ENCODE results near the gene JAK2.

JAK2 gene

DNA sequence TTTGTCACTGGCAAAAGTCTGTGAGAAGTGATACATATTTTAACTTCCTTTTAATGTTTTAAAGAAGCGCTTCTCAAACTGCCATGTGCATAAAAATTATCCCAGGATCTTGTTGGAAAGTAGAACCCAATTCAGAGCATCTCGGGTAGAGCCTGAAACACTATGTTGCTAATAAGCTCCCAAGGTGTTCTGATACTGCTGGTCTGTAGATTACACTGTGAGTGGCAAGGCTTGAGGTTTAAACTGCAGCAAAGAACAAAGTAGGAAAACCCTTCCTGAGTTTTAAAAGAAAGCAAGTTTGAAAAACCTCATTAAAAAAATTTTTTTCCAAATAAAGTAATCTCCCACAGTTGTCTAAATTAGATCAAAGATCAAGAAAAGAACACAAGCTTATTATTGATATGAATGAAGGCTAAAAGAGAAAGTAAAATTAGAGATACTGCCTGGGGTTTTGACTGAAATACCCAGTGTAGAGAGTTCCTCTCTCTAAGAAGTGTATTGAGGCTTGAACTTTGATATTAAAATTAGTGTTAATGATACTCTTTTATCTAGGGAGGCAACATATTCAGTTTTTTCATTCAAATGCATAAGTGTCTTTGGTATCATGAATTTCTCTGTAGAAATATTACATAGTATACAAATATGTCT, 19.8 kb upstream of the JAK2 start:
- DNase-seq (ENCODE audit: low read depth): no peak
- TF ChIP-seq, protein P1, sequence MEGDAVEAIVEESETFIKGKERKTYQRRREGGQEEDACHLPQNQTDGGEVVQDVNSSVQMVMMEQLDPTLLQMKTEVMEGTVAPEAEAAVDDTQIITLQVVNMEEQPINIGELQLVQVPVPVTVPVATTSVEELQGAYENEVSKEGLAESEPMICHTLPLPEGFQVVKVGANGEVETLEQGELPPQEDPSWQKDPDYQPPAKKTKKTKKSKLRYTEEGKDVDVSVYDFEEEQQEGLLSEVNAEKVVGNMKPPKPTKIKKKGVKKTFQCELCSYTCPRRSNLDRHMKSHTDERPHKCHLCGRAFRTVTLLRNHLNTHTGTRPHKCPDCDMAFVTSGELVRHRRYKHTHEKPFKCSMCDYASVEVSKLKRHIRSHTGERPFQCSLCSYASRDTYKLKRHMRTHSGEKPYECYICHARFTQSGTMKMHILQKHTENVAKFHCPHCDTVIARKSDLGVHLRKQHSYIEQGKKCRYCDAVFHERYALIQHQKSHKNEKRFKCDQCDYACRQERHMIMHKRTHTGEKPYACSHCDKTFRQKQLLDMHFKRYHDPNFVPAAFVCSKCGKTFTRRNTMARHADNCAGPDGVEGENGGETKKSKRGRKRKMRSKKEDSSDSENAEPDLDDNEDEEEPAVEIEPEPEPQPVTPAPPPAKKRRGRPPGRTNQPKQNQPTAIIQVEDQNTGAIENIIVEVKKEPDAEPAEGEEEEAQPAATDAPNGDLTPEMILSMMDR (conservative IDR thresholded peaks at IDR 0.05; ENCODE audit: low read depth, low read length): no peak
- H3K4me3 ChIP-seq (ENCODE audit: low read length): no peak overlapping the region

DNA sequence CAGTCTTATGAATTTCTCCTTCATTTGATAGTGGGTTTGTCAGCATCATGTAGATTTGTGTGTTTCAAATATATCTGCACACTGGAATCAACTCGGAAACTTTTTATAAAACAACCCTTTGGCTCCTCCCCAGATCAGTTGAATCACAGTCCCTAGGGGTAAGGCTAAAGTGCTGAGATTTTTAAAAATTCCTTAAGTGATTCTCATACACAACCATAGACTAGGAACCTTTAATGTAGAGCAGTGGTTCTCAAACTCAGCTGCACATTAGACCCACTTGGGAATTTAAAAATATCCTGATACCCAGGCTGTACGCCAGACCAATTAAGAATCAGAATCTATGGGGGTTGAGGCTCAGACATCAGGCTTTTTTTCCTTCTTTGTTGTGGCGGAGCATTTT, 17.5 kb upstream of the JAK2 start:
- TF ChIP-seq, protein P1 (conservative IDR thresholded peaks at IDR 0.05; ENCODE audit: low read depth, low read length): no peak
- no peak for DNase-seq (ENCODE audit: low read depth)
- H3K4me3 ChIP-seq (ENCODE audit: low read length): no peak overlapping the region

DNA sequence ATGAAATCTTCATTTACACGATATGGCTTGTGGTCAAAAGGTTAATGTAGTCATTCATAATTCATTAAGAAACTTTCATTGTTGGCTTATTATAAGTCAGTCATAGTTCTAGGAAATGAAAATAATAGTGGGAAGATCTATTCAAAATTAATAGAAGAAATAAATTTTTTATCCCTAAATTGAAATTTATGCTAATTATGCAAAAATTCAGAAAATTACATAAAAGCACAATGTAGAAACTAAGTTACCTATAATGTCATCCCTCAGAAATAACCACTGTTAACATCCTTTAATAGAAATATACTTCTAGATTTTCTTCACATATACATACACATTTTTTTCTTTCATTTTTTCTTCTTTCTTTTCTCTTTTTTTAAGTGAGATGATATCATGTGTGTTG, 15.9 kb upstream of the JAK2 start:
- no peak for DNase-seq (ENCODE audit: low read depth)
- TF ChIP-seq, protein P1 (conservative IDR thresholded peaks at IDR 0.05; ENCODE audit: low read depth, low read length): no peak
- no peak overlapping the region for H3K4me3 ChIP-seq (ENCODE audit: low read length)

DNA sequence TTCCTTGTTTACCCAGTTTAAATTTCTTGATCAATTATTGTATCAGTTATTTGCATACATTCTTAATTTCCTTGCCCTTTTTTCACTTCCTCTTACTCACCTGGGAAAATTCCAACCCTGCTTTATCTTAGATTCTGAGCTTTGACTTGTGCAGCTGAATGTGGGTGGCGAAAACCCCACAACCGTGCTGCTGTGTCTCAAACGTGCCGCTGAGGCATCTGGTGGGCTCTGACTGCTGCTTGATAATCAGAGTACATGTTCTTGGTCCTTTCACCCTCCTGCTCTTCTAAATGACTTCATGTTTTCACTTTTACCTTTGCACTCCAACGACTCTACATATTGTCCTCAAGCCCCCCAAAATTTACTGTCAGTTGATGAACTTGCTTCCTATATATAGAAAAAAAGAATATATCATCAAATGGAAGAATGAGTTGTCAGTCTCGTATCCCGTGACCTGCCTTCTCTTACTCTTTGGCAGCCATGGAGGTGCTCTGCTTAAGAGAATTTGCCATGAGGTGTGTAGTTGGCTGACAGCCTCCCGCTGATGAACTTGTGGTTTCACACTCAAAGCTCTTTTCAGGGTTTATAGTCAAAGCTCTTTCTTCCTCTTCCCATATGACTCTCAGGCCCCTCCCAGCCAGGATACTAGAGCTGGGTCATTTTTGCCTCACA, 14.0 kb upstream of the JAK2 start:
- DNase-seq (ENCODE audit: low read depth): no peak
- TF ChIP-seq, protein P1 (conservative IDR thresholded peaks at IDR 0.05; ENCODE audit: low read depth, low read length): no peak
- H3K4me3 ChIP-seq (ENCODE audit: low read length): no peak overlapping the region

DNA sequence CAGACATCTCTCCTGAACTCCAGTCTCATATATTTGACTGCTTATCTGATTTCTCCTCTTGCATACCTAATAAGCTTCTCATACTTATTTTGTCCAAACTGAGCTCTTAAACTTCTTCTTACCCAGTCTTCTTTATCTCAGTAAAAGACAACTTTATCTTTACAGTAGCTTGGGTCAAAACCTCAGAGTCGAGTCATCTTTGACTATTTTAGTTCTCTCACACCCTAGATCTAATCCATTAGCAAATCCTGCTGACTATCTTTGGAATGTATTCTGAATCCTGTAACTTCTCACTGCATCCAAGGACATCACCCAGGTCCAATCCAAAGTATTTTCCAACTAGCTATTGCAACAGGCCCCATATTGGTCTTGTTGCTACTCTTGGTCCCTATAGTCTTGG, 11.8 kb upstream of the JAK2 start:
- no peak overlapping the region for H3K4me3 ChIP-seq (ENCODE audit: low read length)
- TF ChIP-seq, protein P1 (conservative IDR thresholded peaks at IDR 0.05; ENCODE audit: low read depth, low read length): no peak
- no peak for DNase-seq (ENCODE audit: low read depth)

DNA sequence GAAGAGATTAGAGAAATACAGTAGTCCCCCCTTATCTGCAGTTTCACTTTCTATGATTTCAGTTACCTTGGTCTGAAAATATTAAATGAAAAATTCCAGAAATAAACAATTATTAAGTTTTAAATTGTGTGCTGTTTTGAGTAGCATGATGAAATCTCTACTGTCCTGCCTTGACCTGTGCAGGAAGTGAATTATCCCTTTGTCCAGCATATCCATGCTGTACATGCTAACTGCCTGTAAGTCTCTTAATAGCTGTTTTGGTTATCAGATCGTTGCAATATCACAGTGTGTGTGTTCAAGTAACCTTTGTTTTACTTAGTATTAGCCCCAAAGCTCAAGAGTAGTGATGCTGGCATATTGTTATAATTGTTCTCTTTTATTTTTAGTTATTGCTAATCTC, 11.2 kb upstream of the JAK2 start:
- no peak for DNase-seq (ENCODE audit: low read depth)
- TF ChIP-seq, protein P1 (conservative IDR thresholded peaks at IDR 0.05; ENCODE audit: low read depth, low read length): no peak
- H3K4me3 ChIP-seq (ENCODE audit: low read length): no peak overlapping the region

DNA sequence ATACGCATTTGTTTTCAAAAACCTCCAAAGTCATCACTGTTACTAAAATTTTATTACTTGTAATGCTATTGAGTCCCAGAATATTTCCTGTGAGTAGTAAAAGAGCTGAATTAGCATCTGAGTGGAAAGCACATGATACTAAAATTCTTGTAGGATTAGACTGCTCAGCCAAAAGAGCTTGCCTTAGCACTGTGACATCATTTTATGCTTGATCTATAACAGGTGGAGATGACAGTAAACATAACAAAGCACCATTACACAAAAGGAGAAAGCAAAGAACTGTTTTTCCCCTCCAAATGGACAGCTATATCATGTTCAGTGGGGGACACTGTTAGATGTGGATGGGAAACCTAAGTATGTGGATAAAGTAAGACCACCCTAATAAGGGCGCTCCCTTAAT, 5.8 kb upstream of the JAK2 start:
- DNase-seq (ENCODE audit: low read depth): peak; percentile 60
- TF ChIP-seq, protein P1 (conservative IDR thresholded peaks at IDR 0.05; ENCODE audit: low read depth, low read length): no peak
- no peak overlapping the region for H3K4me3 ChIP-seq (ENCODE audit: low read length)

Measured in retinal pigment epithelial cell (primary cell).